Muscle of arm (tissue), 12 donors: Measurements from ENCODE around the gene CTDSPL. TPM values are rescaled to one million over a fixed set of nuclear protein-coding genes. Genes with fewer than 3 reads are reported as not detected.

Experiments
- DNase-seq: peaks from one replicate; pipeline ENCODE4 v3.0.0-alpha.2; 2013
- polyA plus RNA-seq, 12 donors: library from polyadenylated mRNA; unstranded; fragments of 120-200 nt; gene quantifications; one replicate each; pipeline ENCODE4 v1.2.1, GENCODE V29; 2013; ENCODE audit not compliant: insufficient read length in 12 of 12

Gene CTDSPL
- polyA plus RNA-seq, 12 donors = 31.9 to 46.5 (median 39.4) TPM; not detected in 1

- DNase-seq = no peak
These were observed 12.3 kb upstream of the CTDSPL start for GRCh38 chr3:37849146-37849923.

GRCh38 chr3:37852097-37852496 lies 9.6 kb upstream of the CTDSPL start:
- no peak for DNase-seq

- DNase-seq = no peak
These were observed 8.9 kb upstream of the CTDSPL start for GRCh38 chr3:37852771-37853170.

- DNase-seq = no peak
These were observed 7.8 kb upstream of the CTDSPL start for GRCh38 chr3:37853691-37854413.

- DNase-seq = peak; percentile 85
These were observed 6.2 kb upstream of the CTDSPL start for GRCh38 chr3:37855363-37855970.

GRCh38 chr3:37856381-37856780 lies 5.3 kb upstream of the CTDSPL start:
- DNase-seq = no peak

GRCh38 chr3:37858742-37859141 lies 2.9 kb upstream of the CTDSPL start:
- DNase-seq = no peak

- no peak for DNase-seq
These were observed 2.3 kb upstream of the CTDSPL start for GRCh38 chr3:37859354-37859753.

- no peak for DNase-seq
These were observed 1.8 kb upstream of the CTDSPL start for GRCh38 chr3:37859908-37860199.

GRCh38 chr3:37862219-37862902 lies 681 bp downstream of the CTDSPL start:
- DNase-seq = no peak

- peak; percentile 41 for DNase-seq
These were observed 1.5 kb downstream of the CTDSPL start for GRCh38 chr3:37862903-37863815.

GRCh38 chr3:37863949-37864822 lies 2.5 kb downstream of the CTDSPL start:
- DNase-seq = no peak

GRCh38 chr3:37864904-37865303 lies 3.2 kb downstream of the CTDSPL start:
- DNase-seq = no peak

GRCh38 chr3:37867144-37867543 lies 5.5 kb downstream of the CTDSPL start:
- DNase-seq = no peak

GRCh38 chr3:37871858-37872257 lies 10.2 kb downstream of the CTDSPL start:
- no peak for DNase-seq

GRCh38 chr3:37872413-37873160 lies 10.9 kb downstream of the CTDSPL start:
- no peak for DNase-seq

GRCh38 chr3:37876279-37876678 lies 14.6 kb downstream of the CTDSPL start:
- no peak for DNase-seq

- DNase-seq = no peak
These were observed 21.0 kb downstream of the CTDSPL start for GRCh38 chr3:37882711-37883110.

- no peak for DNase-seq
These were observed 24.1 kb downstream of the CTDSPL start for GRCh38 chr3:37885814-37886213.

- no peak for DNase-seq
These were observed 24.7 kb downstream of the CTDSPL start for GRCh38 chr3:37886395-37886794.
